Psoas muscle (tissue), 8 donors: ENCODE data around the gene DLGAP3. TPM values are rescaled to one million over a fixed set of nuclear protein-coding genes. Genes with fewer than 3 reads are reported as not detected.
"Not testable (repeated sequence)": the region's sequence is repeated elsewhere in the genome, so short reads cannot be mapped to it uniquely, and the experiment has no call there.

Experiments used
- ATAC-seq, 4 donors: fragments of 200-7000 bp; cut with Tn5 transposase; one replicate each; pipeline ENCODE4 v1.9.1; 2020; ENCODE audit warnings: moderate library complexity in 3 of 4, mild to moderate bottlenecking in 2 of 4
- DNase-seq, 2 donors: peaks; one replicate each; pipeline ENCODE4 v3.0.0-alpha.2; 2020
- H3K27ac ChIP-seq: fragments of 200-600 bp; one replicate; pipeline ENCODE4 v1.8.0; 2022
- H3K27me3 ChIP-seq, 3 donors: fragments of 200-600 bp in 1 of 3; one replicate each; pipeline versions ENCODE4 v1.6.1 to v1.8.0; 2013 to 2022; ENCODE audit warnings: low read length in 2 of 3, mild to moderate bottlenecking in 2 of 3, moderate library complexity in 1 of 3; ENCODE audit not compliant: insufficient read depth in 3 of 3
- H3K36me3 ChIP-seq, 2 donors: fragments of 200-600 bp in 1 of 2; one replicate each; pipeline versions ENCODE4 v1.6.1 to v1.8.0; 2013 to 2022; ENCODE audit warnings: low read depth in 1 of 2, mild to moderate bottlenecking in 1 of 2, moderate library complexity in 1 of 2; ENCODE audit not compliant: insufficient read depth in 1 of 2
- H3K4me1 ChIP-seq: fragments of 200-600 bp; one replicate; pipeline ENCODE4 v1.8.0; 2022
- H3K4me3 ChIP-seq: fragments of 200-600 bp; one replicate; pipeline ENCODE4 v1.8.0; 2022; ENCODE audit warnings: mild to moderate bottlenecking
- H3K9me3 ChIP-seq: fragments of 200-600 bp; one replicate; pipeline ENCODE4 v1.8.0; 2022
- CTCF ChIP-seq: fragments of 200-600 bp; IDR thresholded peaks from one replicate; pipeline ENCODE4 v1.8.0; 2022; ENCODE audit warnings: antibody characterized with exemption
- WGBS, 3 donors: extraction: QIAGEN DNeasy Blood & Tissue Kit; methylation state at CpG; one replicate each; pipeline versions ENCODE4 v1.1.6 to v1.1.7; 2013; 5-methylcytosine and 5-hydroxymethylcytosine counted together
- intact Hi-C, 2 donors: fragments of 100-400 bp; cut with DNase I; formaldehyde crosslinking; loops; one replicate each; pipeline versions ENCODE4 v1.11.0 to v1.14.2; 2022
- polyA plus RNA-seq, 3 donors: library from polyadenylated mRNA; stranded (reverse); fragments of 200-250 nt; gene quantifications; one replicate each; pipeline ENCODE4 v1.2.3, GENCODE V29; 2013
- total RNA-seq, 4 donors: library from RNA; stranded (reverse); fragmentation: NEBNext Ultra II Directional in 2 of 4; extraction: Animal tissue kit (Norgen Biotek cat#: 25700) in 2 of 4; gene quantifications; one replicate each; pipeline versions ENCODE4 v1.2.1 to v1.2.4, GENCODE V29; 2021 to 2023
- donor health status: healthy with polysubstance abuse.
- donor health status: DM: no; HTN: no; CAD: no; lungs with moderate emphysema.
- donor health status: Bipolar disorder and iron deficiency.
- donor health status: healthy.
- donor health status: DM: yes; HTN: yes; CAD: no.
- donor health status: DM: no; HTN: no; CAD: no.
- donor health status: DM: no; HTN: no; CAD: no.
- donor health status: DM: yes; HTN: yes; CAD: no.

Gene DLGAP3
- total and polyA plus RNA-seq, 7 donors: 0.01 to 0.44 (median 0.08) TPM; not detected in 1

GRCh38 chr1:34822202-34822601 lies 107.2 kb downstream of the DLGAP3 start:
- Histone ChIP-seq H3K27ac (no peak overlapping the region), H3K9me3 (no peaks in the 10 kb centered on the region), H3K4me3 (no peak overlapping the region), H3K27me3 (no peaks in the 10 kb centered on the region), H3K4me1 (no peaks in the 10 kb centered on the region), H3K36me3 (no peaks in the 10 kb centered on the region)
- ATAC-seq (no peak), DNase-seq (no peak)
- no peak for TF ChIP-seq CTCF
- 82 to 92% (median 92%) methylated on average over 3 of the region's 3 CpGs for WGBS, 3 donors
- intact Hi-C loops: no loop called here

- H3K4me3 ChIP-seq, ATAC-seq, H3K27ac ChIP-seq, H3K9me3 ChIP-seq, H3K27me3 ChIP-seq, intact Hi-C loops, H3K36me3 ChIP-seq, DNase-seq, H3K4me1 ChIP-seq: not testable (repeated sequence)
- WGBS, 3 donors: 95 to 100% (median 97%) methylated on average over 2 of the region's 2 CpGs
These were observed 110.6 kb downstream of the DLGAP3 start for GRCh38 chr1:34818862-34819261.

GRCh38 chr1:34816778-34817177 lies 112.7 kb downstream of the DLGAP3 start:
- TF ChIP-seq CTCF: no peak
- Histone ChIP-seq H3K9me3 (no peaks in the 10 kb centered on the region), H3K4me1 (no peaks in the 10 kb centered on the region), H3K27ac (no peak overlapping the region), H3K4me3 (no peak overlapping the region), H3K36me3 (no peaks in the 10 kb centered on the region), H3K27me3 (no peaks in the 10 kb centered on the region)
- 72 to 78% (median 76%) methylated on average over 3 of the region's 3 CpGs for WGBS, 3 donors
- ATAC-seq: no peak
- DNase-seq: no peak
- intact Hi-C loops: no loop called here

- Histone ChIP-seq H3K27me3 (no peaks in the 10 kb centered on the region), H3K9me3 (no peaks in the 10 kb centered on the region), H3K4me1 (no peaks in the 10 kb centered on the region), H3K36me3 (no peaks in the 10 kb centered on the region), H3K4me3 (no peak overlapping the region), H3K27ac (no peak overlapping the region)
- no peak for TF ChIP-seq CTCF
- ATAC-seq (no peak), DNase-seq (no peak)
- intact Hi-C loops: no loop called here
These were observed 113.1 kb downstream of the DLGAP3 start for GRCh38 chr1:34816332-34816731.

Other genes starting within 250 kb of the DLGAP3 start
- not detected for gene GJB5, start 174.6 kb downstream of the DLGAP3 start, total RNA-seq
- under 1 TPM in 1 of 3 donors, not detected in 2; 0.03 TPM for gene GJB5, start 174.6 kb downstream of the DLGAP3 start, polyA plus RNA-seq
- gene GJB4, start 169.9 kb downstream of the DLGAP3 start, total RNA-seq: not detected
- not detected for gene GJB4, start 169.9 kb downstream of the DLGAP3 start, polyA plus RNA-seq
- not detected for gene GJB3, start 148.4 kb downstream of the DLGAP3 start, total RNA-seq
- gene GJB3, start 148.4 kb downstream of the DLGAP3 start, polyA plus RNA-seq: under 1 TPM in 2 of 3 donors, not detected in 1; 0.03 TPM
- 10 to 100 TPM in 2 of 4 donors, 1 to 10 TPM in 2; 9.1 to 19.7 (median 11.0) TPM for gene GJA4, start 136.7 kb downstream of the DLGAP3 start, total RNA-seq
- 10 to 100 TPM in 2 of 3 donors, 1 to 10 TPM in 1; 9.3 to 13.0 (median 11.6) TPM for gene GJA4, start 136.7 kb downstream of the DLGAP3 start, polyA plus RNA-seq
- 10 to 100 TPM; 17.9 to 66.5 (median 45.8) TPM for gene SMIM12, start 69.9 kb downstream of the DLGAP3 start, total RNA-seq
- gene SMIM12, start 69.9 kb downstream of the DLGAP3 start, polyA plus RNA-seq: 100 to 1,000 TPM in 2 of 3 donors, 10 to 100 TPM in 1; 59.2 to 140 (median 101) TPM
- gene TMEM35B, start 55.7 kb upstream of the DLGAP3 start, total RNA-seq: 1 to 10 TPM; 3.0 to 7.1 (median 4.3) TPM
- gene TMEM35B, start 55.7 kb upstream of the DLGAP3 start, polyA plus RNA-seq: 10 to 100 TPM in 1 of 3 donors, 1 to 10 TPM in 2; 5.7 to 13.2 (median 8.5) TPM
- 1 to 10 TPM; 5.1 to 8.5 (median 7.4) TPM for gene ZMYM6, start 102.3 kb upstream of the DLGAP3 start, total RNA-seq
- gene ZMYM6, start 102.3 kb upstream of the DLGAP3 start, polyA plus RNA-seq: 1 to 10 TPM; 3.4 to 8.1 (median 4.4) TPM
- 1 to 10 TPM; 3.0 to 5.2 (median 3.3) TPM for gene ZMYM1, start 149.7 kb upstream of the DLGAP3 start, total RNA-seq
- 1 to 10 TPM in 2 of 3 donors, under 1 TPM in 1; 0.90 to 4.3 (median 1.5) TPM for gene ZMYM1, start 149.7 kb upstream of the DLGAP3 start, polyA plus RNA-seq